HG02759 (cell line): ENCODE data around the gene OSBPL1A.

Experiments used
- ATAC-seq: cut with Tn5 transposase; IDR thresholded peaks from one replicate; pipeline ENCODE4 v1.9.1; 2021; ENCODE audit warnings: mild to moderate bottlenecking, moderate library complexity; ENCODE audit not compliant: unreplicated experiment

OSBPL1A gene

GRCh38 chr18:24138409-24138788 is 259.2 kb downstream of the OSBPL1A start:
- ATAC-seq = no peak

- ATAC-seq = no peak
Measured at GRCh38 chr18:24136967-24137373, 260.7 kb downstream of the OSBPL1A start.

- no peak for ATAC-seq
Measured at GRCh38 chr18:24130494-24130893, 267.1 kb downstream of the OSBPL1A start.

- ATAC-seq = no peak
Measured at GRCh38 chr18:24128700-24129099, 268.9 kb downstream of the OSBPL1A start.

DNA sequence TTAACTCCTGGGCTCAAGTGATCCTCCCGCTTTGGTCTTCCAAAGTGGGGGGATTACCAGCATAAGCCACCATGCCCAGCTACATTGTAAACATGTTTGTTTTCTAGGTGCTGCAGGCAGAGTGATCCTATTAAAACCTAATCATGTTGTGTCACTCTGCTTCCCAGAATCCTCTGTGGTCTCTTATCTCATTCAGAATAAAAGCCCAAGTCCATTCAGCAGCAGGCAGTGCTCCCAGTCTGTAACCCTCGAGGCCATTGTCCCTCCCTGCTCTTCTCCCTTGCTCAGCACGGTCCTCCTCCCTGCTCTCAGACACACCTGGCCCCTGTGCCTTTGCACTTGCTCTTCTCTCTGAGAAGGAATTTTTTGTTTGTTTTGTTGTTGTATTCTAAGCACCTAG is 269.9 kb downstream of the OSBPL1A start:
- no peak for ATAC-seq

GRCh38 chr18:24126155-24126961 is 271.3 kb downstream of the OSBPL1A start:
- no peak for ATAC-seq

DNA sequence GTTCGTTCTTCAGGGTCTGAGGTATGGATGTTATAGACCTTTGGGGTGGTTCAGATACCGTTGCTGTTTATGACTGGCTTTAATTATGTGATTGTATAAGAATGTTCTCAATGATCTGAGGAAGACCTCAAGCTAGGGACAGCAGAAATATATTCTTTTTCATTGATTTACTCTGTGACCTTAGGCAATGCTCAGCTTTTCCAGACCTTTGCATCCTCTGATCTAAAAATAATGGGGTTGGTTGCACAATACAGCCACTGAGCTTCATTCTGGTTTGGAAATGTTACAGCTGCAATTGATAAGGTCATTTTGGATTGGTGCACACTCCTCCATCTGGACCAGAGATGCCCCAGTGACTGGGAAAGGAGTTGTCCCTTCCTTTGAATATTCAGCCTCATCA is 276.0 kb downstream of the OSBPL1A start:
- ATAC-seq = no peak

- ATAC-seq = no peak
Measured at GRCh38 chr18:24120676-24121075, 276.9 kb downstream of the OSBPL1A start.

GRCh38 chr18:24118750-24119577 is 278.7 kb downstream of the OSBPL1A start:
- peak; percentile 86 for ATAC-seq

DNA sequence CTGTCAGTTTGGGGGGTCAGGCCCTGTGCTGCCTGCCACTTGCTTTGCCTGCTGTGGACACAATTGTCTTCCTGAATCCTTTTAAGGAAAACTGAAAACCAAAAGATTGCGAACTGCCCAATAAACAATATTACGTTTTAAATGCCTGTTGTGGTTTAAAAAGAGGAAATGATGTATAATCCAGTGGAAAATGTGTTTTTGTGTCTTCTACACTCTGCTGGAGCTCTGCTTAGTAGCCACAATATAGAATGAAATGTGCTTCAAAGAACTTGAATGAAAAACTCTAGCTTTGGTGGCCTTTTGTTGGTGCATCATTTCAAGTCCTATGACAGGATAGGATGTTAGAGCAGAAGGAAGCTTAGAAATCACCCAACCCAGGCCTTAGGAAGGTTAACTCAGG is 282.0 kb downstream of the OSBPL1A start:
- ATAC-seq = no peak

DNA sequence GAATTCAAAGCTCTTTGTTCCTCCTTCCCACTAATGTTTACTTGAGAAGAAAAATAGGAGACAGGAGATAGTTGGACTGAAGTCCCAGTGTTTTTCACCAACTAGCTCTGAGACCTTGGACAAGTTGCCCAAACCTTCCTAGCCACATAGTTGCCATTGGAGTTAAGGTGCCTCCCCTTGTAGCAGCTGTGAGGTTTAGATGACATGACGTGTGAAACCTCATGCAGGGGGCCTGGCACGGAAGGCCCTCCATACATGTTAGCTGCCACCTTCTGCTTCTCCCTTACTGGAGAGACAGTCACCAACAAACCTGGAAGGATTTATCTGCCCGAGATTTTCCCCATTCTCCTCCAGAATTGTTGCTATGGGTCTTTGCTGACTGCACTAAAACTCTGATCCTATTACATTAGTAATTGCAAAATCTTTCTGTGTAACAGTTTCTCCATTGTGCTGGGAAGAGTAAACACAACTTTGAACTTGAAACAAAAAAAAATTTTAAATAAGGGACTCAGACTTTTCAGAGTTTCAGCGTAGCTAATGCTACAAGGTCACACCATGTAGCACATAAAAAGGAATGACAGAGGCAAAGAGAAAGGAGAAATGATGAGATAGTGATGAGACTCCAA is 282.6 kb downstream of the OSBPL1A start:
- no peak for ATAC-seq

DNA sequence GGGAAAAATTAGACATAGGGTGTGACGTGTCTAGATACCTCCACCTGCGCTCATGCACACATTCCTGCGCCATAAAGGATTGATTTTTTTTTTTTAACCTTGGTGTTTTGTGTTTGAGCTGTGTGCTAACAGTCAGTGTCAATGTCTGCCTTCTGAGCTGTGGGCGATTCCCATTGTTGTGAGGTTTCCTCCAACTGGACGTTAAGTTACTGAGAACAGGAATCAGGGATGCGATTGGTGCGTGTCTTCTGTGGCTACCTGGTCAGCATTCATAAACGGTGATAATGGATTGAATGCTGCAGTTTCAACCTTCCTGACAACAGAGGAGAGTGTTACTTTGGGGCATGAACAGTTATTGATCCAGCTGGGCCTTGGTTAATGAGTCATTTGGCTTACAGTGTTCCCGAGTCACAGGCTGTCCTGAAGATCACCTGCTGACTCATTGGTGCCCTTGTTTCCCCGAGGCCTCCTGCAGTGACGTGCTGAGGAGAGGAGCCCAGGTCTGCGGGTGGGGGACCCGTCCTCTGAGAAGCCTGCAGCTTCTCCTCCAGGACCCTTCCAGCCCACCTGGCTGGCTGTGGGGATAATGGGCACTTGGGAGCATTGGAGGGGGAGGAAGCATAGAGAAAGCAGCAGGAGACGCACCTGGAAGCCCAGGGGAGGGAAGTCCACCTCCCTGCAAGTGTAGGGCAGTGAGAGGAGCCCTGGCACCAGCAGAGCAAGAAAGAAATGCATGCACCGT is 284.6 kb downstream of the OSBPL1A start:
- no peak for ATAC-seq

DNA sequence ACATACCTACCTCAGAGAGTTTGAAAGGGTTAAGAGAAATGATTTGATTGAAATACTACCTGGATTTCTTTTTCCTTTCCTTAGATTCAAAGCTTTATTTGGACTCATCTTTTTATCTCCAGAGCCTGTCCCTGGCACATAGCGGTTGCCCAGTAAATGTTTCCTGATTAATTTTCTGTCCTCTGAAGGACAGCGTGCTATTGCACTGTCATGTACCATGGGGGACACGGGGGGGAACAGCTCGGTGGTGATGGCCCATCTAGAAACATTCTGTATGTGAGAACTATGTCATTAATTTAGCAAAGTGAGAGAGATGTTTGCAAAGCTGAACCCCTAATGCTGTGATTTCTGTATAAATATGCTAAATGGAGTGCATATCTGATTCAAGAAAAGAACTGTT is 285.2 kb downstream of the OSBPL1A start:
- no peak for ATAC-seq
